ENCODE results near the gene UFM1. TPM values are rescaled to one million over a fixed set of nuclear protein-coding genes. Genes with fewer than 3 reads are reported as not detected.

The UFM1 gene
- total and polyA plus RNA-seq, 10 donors: 27.9 to 74.2 (median 50.9) TPM

DNA sequence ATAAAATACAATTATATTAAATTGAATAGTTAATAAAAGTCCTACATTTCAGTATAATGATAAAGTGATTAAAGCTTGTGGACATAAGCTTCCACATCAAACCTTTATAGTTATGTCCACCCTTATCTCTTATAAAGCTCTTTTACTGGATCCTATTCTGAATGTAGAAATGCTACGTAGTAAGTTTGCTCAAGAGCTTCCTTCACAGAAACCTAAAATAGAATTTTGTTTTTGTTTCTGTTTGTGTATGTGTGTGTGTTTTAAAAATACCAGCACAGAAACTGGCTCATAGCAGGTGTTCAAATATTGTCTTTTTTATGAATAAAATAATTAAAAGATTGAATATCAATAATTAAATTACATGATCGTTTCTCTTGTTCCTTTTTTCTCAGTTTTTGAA lies 21.0 kb upstream of the UFM1 start:
- H3K4me1 ChIP-seq: no peaks in the 10 kb centered on the region
- H3K27me3 ChIP-seq (replicated peaks in 1 of 7): no peaks in the 10 kb centered on the region
- 79 to 80% (median 80%) methylated on average over 2 of the region's 2 CpGs for WGBS, 5 donors
- H3K9me3 ChIP-seq: no peaks in the 10 kb centered on the region
- TF ChIP-seq, protein P1, sequence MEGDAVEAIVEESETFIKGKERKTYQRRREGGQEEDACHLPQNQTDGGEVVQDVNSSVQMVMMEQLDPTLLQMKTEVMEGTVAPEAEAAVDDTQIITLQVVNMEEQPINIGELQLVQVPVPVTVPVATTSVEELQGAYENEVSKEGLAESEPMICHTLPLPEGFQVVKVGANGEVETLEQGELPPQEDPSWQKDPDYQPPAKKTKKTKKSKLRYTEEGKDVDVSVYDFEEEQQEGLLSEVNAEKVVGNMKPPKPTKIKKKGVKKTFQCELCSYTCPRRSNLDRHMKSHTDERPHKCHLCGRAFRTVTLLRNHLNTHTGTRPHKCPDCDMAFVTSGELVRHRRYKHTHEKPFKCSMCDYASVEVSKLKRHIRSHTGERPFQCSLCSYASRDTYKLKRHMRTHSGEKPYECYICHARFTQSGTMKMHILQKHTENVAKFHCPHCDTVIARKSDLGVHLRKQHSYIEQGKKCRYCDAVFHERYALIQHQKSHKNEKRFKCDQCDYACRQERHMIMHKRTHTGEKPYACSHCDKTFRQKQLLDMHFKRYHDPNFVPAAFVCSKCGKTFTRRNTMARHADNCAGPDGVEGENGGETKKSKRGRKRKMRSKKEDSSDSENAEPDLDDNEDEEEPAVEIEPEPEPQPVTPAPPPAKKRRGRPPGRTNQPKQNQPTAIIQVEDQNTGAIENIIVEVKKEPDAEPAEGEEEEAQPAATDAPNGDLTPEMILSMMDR (IDR thresholded peaks at IDR 0.05 in 8 of 11, conservative IDR thresholded peaks at IDR 0.05 in 3 of 11): no peak
- no peak for TF ChIP-seq POLR2AphosphoS5 (IDR thresholded peaks at IDR 0.05)
- no peak for TF ChIP-seq POLR2A (IDR thresholded peaks at IDR 0.05)
- H3K27ac ChIP-seq: no peak overlapping the region
- DNase-seq: no peak
- intact Hi-C loops (cut with DNase I; ENCODE audit: low total_unique reads): no loop called here
- no peak overlapping the region for H3K4me3 ChIP-seq
- H3K36me3 ChIP-seq: no peaks in the 10 kb centered on the region

- H3K27me3 ChIP-seq (replicated peaks in 1 of 7): no peaks in the 10 kb centered on the region
- TF ChIP-seq POLR2AphosphoS5 (IDR thresholded peaks at IDR 0.05) (no peak), POLR2A (IDR thresholded peaks at IDR 0.05) (no peak)
- TF ChIP-seq, protein P1 (IDR thresholded peaks at IDR 0.05 in 8 of 11, conservative IDR thresholded peaks at IDR 0.05 in 3 of 11): no peak
- intact Hi-C loops (cut with DNase I; ENCODE audit: low total_unique reads): no loop called here
- DNase-seq: no peak
- H3K4me3 ChIP-seq: no peak overlapping the region
- no peaks in the 10 kb centered on the region for H3K36me3 ChIP-seq
- no peaks in the 10 kb centered on the region for H3K9me3 ChIP-seq
- no peak overlapping the region for H3K27ac ChIP-seq
- WGBS, 5 donors: 82 to 98% (median 92%) methylated on average over 2 of the region's 2 CpGs
- no peaks in the 10 kb centered on the region for H3K4me1 ChIP-seq
Observed at GRCh38 chr13:38334845-38335244, 14.8 kb upstream of the UFM1 start.

DNA sequence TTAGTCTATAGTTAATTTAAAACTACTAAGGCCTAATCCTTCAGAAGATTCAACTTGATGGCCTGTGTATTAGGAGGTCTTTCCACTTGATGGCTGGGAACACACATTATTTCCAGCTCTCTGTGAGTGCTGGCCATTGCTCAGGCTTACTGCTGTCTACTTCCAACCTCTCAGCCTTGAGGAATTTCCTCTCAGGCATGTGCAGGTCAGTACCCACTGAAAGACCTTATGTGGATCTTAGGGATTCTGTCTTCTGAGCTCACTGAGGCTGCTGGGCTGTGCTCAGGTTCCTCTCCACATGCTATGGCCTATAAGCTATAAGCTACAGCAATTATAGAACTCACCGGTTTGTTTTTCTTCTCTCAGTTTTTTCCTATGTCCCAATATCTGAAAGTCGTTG lies 11.6 kb upstream of the UFM1 start:
- Histone ChIP-seq H3K9me3 (no peaks in the 10 kb centered on the region), H3K4me3 (no peak overlapping the region), H3K27me3 (replicated peaks in 1 of 7) (no peaks in the 10 kb centered on the region), H3K27ac (no peak overlapping the region), H3K36me3 (no peaks in the 10 kb centered on the region), H3K4me1 (no peaks in the 10 kb centered on the region)
- intact Hi-C loops (cut with DNase I; ENCODE audit: low total_unique reads): no loop called here
- WGBS, 5 donors: 86 to 96% (median 91%) methylated on average over 2 of the region's 2 CpGs
- TF ChIP-seq POLR2A (IDR thresholded peaks at IDR 0.05) (no peak), POLR2AphosphoS5 (IDR thresholded peaks at IDR 0.05) (no peak)
- TF ChIP-seq, protein P1 (IDR thresholded peaks at IDR 0.05 in 8 of 11, conservative IDR thresholded peaks at IDR 0.05 in 3 of 11): no peak
- no peak for DNase-seq

DNA sequence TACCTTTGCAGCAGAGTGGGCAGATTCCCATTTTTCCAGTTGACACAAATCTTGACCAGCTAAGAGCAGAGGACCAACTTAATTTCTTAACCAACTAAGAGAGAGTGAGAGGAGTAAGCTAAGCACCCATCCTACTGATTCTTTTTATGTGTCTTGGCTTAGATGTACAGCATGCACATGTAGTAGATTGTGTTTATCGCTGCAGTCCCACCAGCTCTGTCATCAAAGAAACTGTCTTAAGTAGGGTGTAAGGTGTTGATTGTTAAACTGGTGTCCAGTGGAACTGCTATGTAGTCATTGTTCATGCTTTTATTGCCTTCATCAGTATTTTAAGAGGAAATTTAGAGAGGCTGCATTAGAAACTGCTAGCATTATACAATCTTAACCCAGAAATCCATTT lies 9.0 kb upstream of the UFM1 start:
- Histone ChIP-seq H3K27ac (no peak overlapping the region), H3K27me3 (replicated peaks in 1 of 7) (no peaks in the 10 kb centered on the region), H3K4me1 (no peaks in the 10 kb centered on the region), H3K9me3 (no peaks in the 10 kb centered on the region), H3K36me3 (no peaks in the 10 kb centered on the region), H3K4me3 (no peak overlapping the region)
- intact Hi-C loops (cut with DNase I; ENCODE audit: low total_unique reads): no loop called here
- TF ChIP-seq POLR2A (IDR thresholded peaks at IDR 0.05): no peak
- no peak for TF ChIP-seq POLR2AphosphoS5 (IDR thresholded peaks at IDR 0.05)
- TF ChIP-seq, protein P1 (IDR thresholded peaks at IDR 0.05 in 8 of 11, conservative IDR thresholded peaks at IDR 0.05 in 3 of 11): no peak
- DNase-seq: no peak
- 96 to 100% (median 96%) methylated on average over 1 of the region's 1 CpG for WGBS, 5 donors
